Measurements from ENCODE around the gene PMFBP1.

The PMFBP1 gene

GRCh38 chr16:72129976-72130656 lies 41.8 kb downstream of the PMFBP1 start:
- no peak for DNase-seq

- DNase-seq, result no peak
Measured at GRCh38 chr16:72128701-72129100, 43.3 kb downstream of the PMFBP1 start.

- DNase-seq, result no peak
Measured at GRCh38 chr16:72126429-72126765, 45.6 kb downstream of the PMFBP1 start.

- DNase-seq, result no peak
Measured at GRCh38 chr16:72125635-72126428, 46.1 kb downstream of the PMFBP1 start.

- peak; percentile 88 for DNase-seq
Measured at GRCh38 chr16:72124761-72125634, 47.0 kb downstream of the PMFBP1 start.

- DNase-seq, result no peak
Measured at GRCh38 chr16:72124148-72124547, 47.8 kb downstream of the PMFBP1 start.

GRCh38 chr16:72123426-72123825 lies 48.5 kb downstream of the PMFBP1 start:
- no peak for DNase-seq

- no peak for DNase-seq
Measured at GRCh38 chr16:72122916-72123315, 49.0 kb downstream of the PMFBP1 start.

GRCh38 chr16:72122308-72122707 lies 49.6 kb downstream of the PMFBP1 start:
- DNase-seq, result no peak

GRCh38 chr16:72120026-72120425 lies 51.9 kb downstream of the PMFBP1 start:
- no peak for DNase-seq

GRCh38 chr16:72113616-72113945 lies 58.4 kb downstream of the PMFBP1 start:
- no peak for DNase-seq

- DNase-seq, result no peak
Measured at GRCh38 chr16:72112906-72113615, 58.9 kb downstream of the PMFBP1 start.

GRCh38 chr16:72112452-72112792 lies 59.5 kb downstream of the PMFBP1 start:
- no peak for DNase-seq

GRCh38 chr16:72111657-72112451 lies 60.1 kb downstream of the PMFBP1 start:
- no peak for DNase-seq

GRCh38 chr16:72110662-72111615 lies 61.0 kb downstream of the PMFBP1 start:
- no peak for DNase-seq

GRCh38 chr16:72109966-72110530 lies 61.9 kb downstream of the PMFBP1 start:
- DNase-seq, result no peak

- DNase-seq, result no peak
Measured at GRCh38 chr16:72109300-72109699, 62.7 kb downstream of the PMFBP1 start.

GRCh38 chr16:72108353-72109102 lies 63.4 kb downstream of the PMFBP1 start:
- no peak for DNase-seq

- DNase-seq, result no peak
Measured at GRCh38 chr16:72107371-72107770, 64.6 kb downstream of the PMFBP1 start.

- DNase-seq, result no peak
Measured at GRCh38 chr16:72105978-72106377, 66.0 kb downstream of the PMFBP1 start.

Data from islet precursor cell (in vitro differentiated cells).